GM12864 (cell line): ENCODE results near the gene TNPO2.

Experiments used
- DNase-seq: peaks from one replicate; pipeline ENCODE4 v3.0.0-alpha.2; 2011; ENCODE audit warnings: low read depth
- H3K4me3 ChIP-seq: 2 replicates; pipeline ENCODE4 v1.5.1; 2011; ENCODE audit warnings: mild to moderate bottlenecking, low read depth, low read length, control low read depth
- TF ChIP-seq, protein P1 (sequence below): IDR thresholded peaks from 2 replicates; pipeline ENCODE4 v1.5.1; 2011; ENCODE audit warnings: low read depth, mild to moderate bottlenecking, moderate library complexity, low read length, control low read depth, inconsistent platforms; ENCODE audit errors: missing control alignments

TNPO2 gene

DNA sequence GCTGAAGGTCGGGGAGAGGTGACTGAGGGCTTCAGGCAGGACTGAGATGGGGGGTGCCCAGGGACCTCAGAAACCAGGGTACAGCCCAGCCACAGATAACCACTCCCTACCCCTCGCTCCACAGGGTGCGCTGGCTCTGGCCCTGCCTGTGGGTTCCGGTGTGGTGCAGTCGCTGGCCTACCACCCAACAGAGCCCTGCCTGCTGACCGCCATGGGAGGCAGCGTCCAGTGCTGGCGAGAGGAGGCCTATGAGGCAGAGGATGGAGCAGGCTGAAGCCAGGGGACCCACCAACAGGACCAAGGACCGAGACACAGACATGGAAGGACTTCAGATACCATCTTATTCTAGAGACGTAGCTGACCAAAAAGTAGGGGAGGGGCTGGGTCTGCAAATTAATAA is 48.3 kb downstream of the TNPO2 start:
- H3K4me3 ChIP-seq = no peak overlapping the region
- TF ChIP-seq, protein P1, sequence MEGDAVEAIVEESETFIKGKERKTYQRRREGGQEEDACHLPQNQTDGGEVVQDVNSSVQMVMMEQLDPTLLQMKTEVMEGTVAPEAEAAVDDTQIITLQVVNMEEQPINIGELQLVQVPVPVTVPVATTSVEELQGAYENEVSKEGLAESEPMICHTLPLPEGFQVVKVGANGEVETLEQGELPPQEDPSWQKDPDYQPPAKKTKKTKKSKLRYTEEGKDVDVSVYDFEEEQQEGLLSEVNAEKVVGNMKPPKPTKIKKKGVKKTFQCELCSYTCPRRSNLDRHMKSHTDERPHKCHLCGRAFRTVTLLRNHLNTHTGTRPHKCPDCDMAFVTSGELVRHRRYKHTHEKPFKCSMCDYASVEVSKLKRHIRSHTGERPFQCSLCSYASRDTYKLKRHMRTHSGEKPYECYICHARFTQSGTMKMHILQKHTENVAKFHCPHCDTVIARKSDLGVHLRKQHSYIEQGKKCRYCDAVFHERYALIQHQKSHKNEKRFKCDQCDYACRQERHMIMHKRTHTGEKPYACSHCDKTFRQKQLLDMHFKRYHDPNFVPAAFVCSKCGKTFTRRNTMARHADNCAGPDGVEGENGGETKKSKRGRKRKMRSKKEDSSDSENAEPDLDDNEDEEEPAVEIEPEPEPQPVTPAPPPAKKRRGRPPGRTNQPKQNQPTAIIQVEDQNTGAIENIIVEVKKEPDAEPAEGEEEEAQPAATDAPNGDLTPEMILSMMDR = no peak

DNA sequence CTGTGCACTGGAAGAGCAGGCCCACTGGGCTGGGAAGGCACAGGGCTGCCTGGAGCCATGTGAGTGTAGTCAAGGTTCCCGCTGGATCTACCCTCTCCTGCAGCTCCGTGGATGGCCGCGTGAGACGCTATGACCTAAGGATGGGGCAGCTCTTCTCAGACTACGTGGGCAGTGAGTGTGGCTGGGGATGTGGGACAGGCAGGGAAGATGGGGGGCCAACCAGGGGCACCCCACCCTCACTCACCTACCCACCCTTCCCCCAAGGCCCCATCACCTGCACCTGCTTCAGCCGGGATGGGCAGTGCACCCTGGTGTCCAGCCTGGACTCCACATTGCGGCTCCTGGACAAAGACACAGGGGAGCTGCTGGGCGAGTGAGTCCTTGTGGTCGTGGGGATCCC is 51.0 kb downstream of the TNPO2 start:
- TF ChIP-seq, protein P1 = no peak
- no peak overlapping the region for H3K4me3 ChIP-seq
- no peak for DNase-seq

More for the DNA sequence above, 48.3 kb downstream of the TNPO2 start:
- no peak for DNase-seq

DNA sequence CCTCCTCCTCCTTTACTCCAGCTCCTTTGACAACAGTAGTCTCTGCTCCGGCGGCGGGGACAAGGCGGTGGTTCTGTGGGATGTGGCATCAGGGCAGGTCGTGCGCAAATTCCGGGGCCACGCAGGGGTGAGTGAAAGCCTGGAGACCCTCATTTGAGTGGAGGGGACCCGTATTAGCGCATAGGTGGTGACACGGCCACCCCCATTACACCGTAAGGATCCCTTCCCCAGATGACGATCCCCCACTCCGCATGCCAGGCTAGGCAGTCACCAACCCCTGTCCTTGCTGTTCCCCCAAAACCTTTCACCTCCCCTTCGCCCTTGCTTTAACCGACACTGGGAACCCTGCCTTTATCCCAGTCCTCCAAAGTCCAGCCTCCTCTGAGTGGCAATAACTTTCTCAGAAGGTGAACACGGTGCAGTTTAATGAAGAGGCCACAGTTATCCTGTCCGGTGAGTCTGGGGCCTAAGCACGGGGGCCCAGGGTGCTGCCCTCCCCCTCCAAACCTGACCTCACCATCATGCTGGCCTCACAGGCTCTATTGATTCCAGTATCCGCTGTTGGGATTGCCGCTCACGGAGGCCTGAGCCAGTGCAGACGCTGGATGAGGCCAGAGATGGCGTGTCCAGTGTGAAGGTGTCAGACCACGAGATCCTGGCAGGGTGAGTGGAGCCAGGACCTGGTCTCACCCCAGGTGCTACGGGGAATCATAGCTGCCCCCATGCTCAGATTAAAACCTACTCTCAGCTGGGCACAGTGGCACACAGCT is 53.4 kb downstream of the TNPO2 start:
- TF ChIP-seq, protein P1 = no peak
- DNase-seq = no peak
- H3K4me3 ChIP-seq = peak overlapping the region; percentile 79

DNA sequence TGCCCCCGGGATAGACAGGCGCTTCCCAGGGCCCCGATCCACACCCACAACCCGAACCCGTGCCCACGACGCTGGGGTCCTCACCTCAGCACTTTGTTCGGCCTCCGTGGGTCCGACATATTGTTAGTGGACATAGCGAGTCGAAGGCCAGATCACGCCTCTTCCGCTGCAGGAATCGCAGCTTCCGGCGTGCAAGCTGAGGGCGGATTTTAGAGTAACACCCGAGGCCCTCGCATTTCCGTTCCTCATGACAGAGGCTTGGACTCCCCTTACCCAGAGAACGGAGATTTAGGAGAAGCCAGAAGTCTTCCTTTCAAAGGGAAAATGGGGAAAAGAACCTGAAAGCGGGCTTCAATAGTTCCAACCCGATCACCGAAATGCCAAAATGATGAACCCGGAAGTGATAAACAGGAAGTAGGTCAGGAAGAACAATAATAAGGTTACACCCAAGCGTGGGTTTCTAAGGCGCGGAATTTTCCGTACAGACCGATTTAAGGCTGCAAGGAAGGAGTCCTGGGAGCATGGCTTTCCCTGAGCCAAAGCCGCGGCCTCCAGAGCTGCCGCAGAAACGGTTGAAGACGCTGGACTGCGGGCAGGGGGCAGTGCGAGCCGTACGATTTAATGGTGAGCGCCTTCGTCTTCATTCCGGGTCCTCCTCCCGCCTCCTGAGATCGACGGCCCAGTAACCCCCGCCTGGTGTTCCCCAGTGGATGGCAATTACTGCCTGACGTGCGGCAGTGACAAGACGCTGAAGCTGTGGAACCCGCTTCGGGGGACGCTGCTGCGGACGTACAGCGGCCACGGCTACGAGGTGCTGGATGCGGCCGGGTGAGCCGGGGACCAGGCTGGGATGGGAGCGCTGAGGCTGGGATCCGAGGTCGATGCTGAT is 54.2 kb downstream of the TNPO2 start:
- TF ChIP-seq, protein P1 = no peak
- H3K4me3 ChIP-seq = peak overlapping the region; percentile 79
- peak; percentile 67 for DNase-seq

DNA sequence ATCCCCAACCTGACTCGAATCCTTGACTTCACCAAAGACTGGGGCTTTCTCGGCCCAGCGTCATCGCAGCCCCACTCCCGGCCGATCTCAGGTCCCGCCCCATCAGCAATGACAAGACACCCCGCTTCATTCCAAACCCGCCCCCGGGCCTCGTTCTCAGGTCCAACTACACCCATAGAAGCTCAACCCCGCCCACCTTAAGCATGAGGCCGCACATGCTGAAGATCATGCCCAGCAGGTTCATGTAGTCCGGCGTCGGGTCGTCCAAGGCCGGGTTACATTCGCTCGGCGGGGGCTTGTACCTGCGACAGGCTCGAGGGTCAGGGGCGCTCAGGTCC is 54.8 kb downstream of the TNPO2 start:
- DNase-seq = no peak
- TF ChIP-seq, protein P1 = no peak
- H3K4me3 ChIP-seq = peak overlapping the region; percentile 79

DNA sequence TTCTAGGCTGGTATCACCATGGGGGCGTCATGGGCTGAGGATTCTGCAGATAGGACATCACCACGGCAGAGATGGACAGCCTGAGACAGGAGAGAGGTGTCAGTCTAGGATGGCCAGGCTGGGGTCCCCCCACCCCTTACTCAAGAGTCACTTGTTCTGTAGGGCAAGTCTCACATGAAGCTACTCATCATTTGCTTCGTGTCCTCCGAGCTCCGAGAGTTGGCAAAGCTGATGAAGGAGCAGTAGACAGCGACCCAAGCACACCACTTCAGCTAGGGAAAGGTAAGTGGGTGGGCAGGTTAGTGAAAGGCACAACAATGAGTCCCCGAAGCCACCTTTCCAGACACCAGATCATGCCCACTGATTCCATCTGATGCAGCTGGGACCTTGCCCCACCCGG is 55.4 kb downstream of the TNPO2 start:
- TF ChIP-seq, protein P1 = no peak
- H3K4me3 ChIP-seq = peak overlapping the region; percentile 79
- DNase-seq = no peak
